Measurements from ENCODE around the gene ZNF181. TPM values are rescaled to one million over a fixed set of nuclear protein-coding genes. Genes with fewer than 3 reads are reported as not detected.

ZNF181 gene
- total and polyA plus RNA-seq, 2 experiments from 2014 or later, result 11.5 to 14.5 TPM

DNA sequence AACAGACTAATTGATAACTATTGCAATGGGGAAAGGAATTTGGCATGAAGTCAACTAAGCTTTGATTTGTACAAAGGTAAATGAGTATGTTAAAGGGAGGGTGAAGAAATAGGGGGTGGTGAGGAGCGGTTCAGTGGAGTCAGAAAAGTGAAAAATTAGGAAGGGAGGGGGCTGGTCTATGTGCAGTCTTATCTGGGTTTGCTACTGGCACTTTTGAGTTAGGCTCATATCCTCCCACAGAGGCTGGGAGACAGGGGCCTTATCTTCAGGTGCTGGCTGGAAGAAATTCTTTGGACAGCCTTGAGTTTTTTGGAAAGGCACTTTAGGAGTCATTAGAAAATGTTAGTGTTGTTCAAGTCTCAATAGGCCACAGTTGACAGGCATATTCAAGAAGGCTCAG lies 45.5 kb upstream of the ZNF181 start:
- Histone ChIP-seq H3K4me3 (no peak overlapping the region), H3K27me3 (no peaks in the 10 kb centered on the region), H4K20me1 (ENCODE audit: insufficient read depth, poor library complexity, severe bottlenecking) (no peaks in the 10 kb centered on the region), H3K36me3 (replicated peaks; ENCODE audit: insufficient read depth, low read depth) (peaks cover 14% of the 10 kb centered on the region), H3K4me1 (ENCODE audit: insufficient read depth) (no peaks in the 10 kb centered on the region), H3K9me3 (ENCODE audit: low read depth) (peaks cover 27% of the 10 kb centered on the region), H3K27ac (no peak overlapping the region), H2AFZ (no peak overlapping the region), H3K4me2 (no peak overlapping the region), H3K9me2 (replicated peaks; ENCODE audit: insufficient read depth) (no peaks in the 10 kb centered on the region), H3K79me2 (no peaks in the 10 kb centered on the region)
- WGBS (ENCODE audit: low lambda C conversion rate, missing lambda C conversion rate), result 91% methylated on average over 1 of the region's 1 CpG
- DNase-seq (ENCODE audit: low spot score), result no peak
- TF ChIP-seq EZH2 (IDR thresholded peaks at IDR 0.05; ENCODE audit: borderline replicate concordance) (no peak), EZH2phosphoT487 (IDR thresholded peaks at IDR 0.05; ENCODE audit: low read depth, severe bottlenecking, unreplicated experiment) (no peak)
- TF ChIP-seq, protein P1, sequence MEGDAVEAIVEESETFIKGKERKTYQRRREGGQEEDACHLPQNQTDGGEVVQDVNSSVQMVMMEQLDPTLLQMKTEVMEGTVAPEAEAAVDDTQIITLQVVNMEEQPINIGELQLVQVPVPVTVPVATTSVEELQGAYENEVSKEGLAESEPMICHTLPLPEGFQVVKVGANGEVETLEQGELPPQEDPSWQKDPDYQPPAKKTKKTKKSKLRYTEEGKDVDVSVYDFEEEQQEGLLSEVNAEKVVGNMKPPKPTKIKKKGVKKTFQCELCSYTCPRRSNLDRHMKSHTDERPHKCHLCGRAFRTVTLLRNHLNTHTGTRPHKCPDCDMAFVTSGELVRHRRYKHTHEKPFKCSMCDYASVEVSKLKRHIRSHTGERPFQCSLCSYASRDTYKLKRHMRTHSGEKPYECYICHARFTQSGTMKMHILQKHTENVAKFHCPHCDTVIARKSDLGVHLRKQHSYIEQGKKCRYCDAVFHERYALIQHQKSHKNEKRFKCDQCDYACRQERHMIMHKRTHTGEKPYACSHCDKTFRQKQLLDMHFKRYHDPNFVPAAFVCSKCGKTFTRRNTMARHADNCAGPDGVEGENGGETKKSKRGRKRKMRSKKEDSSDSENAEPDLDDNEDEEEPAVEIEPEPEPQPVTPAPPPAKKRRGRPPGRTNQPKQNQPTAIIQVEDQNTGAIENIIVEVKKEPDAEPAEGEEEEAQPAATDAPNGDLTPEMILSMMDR (IDR thresholded peaks at IDR 0.05; ENCODE audit: poor library complexity), result no peak

DNA sequence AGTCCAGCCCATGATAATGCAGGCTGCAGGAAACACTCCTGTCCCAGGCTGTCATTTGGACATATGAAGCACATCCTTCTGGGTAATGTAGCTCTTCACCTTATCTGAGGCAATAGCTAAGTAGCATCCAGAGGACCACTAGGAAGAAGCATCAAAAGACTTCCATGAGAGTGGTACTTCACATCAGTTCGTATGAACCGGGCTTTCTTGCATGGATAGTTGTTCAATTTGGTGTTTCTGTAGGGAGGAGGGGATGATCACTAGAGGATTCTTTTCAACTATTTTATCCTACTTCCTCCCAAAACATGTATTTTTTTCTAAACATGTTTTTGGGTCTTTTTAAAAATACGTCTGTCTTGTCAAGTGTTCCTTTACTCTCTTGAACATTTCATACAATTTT lies 43.7 kb upstream of the ZNF181 start:
- Histone ChIP-seq H3K27ac (no peak overlapping the region), H3K36me3 (replicated peaks; ENCODE audit: insufficient read depth, low read depth) (no peaks in the 10 kb centered on the region), H3K4me2 (no peak overlapping the region), H2AFZ (no peak overlapping the region), H3K9me2 (replicated peaks; ENCODE audit: insufficient read depth) (no peaks in the 10 kb centered on the region), H3K4me3 (no peak overlapping the region), H4K20me1 (ENCODE audit: insufficient read depth, poor library complexity, severe bottlenecking) (no peaks in the 10 kb centered on the region), H3K4me1 (ENCODE audit: insufficient read depth) (no peaks in the 10 kb centered on the region), H3K27me3 (no peaks in the 10 kb centered on the region), H3K9me3 (ENCODE audit: low read depth) (peaks cover 11% of the 10 kb centered on the region), H3K79me2 (no peaks in the 10 kb centered on the region)
- no peak for DNase-seq (ENCODE audit: low spot score)
- WGBS (ENCODE audit: low lambda C conversion rate, missing lambda C conversion rate), result 80% methylated on average over 3 of the region's 3 CpGs
- no peak for TF ChIP-seq EZH2 (IDR thresholded peaks at IDR 0.05; ENCODE audit: borderline replicate concordance)
- no peak for TF ChIP-seq EZH2phosphoT487 (IDR thresholded peaks at IDR 0.05; ENCODE audit: low read depth, severe bottlenecking, unreplicated experiment)
- TF ChIP-seq, protein P1 (IDR thresholded peaks at IDR 0.05; ENCODE audit: poor library complexity), result no peak

DNA sequence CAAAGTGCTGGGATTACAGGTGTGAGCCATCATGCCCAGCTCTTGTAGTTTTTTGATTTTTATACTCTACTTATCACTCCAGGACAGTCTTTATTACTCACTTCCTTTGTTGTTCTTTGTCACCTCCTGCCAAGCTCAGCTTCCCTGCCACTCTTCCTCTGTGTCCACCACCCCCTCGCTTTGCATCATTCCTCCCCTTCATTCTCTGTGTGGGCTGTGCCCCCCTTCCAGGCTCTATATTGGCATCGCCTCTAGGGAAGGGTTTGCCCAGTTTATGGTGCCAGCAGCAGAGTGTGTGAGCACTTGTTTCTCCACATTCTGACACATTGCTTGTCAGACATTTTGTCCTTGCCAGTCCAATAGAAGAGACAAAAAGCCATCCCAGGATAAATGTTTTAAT lies 41.5 kb upstream of the ZNF181 start:
- Histone ChIP-seq H3K36me3 (replicated peaks; ENCODE audit: insufficient read depth, low read depth) (no peaks in the 10 kb centered on the region), H3K9me3 (ENCODE audit: low read depth) (no peaks in the 10 kb centered on the region), H3K79me2 (no peaks in the 10 kb centered on the region), H3K4me2 (no peak overlapping the region), H2AFZ (no peak overlapping the region), H3K27me3 (no peaks in the 10 kb centered on the region), H3K4me1 (ENCODE audit: insufficient read depth) (no peaks in the 10 kb centered on the region), H3K4me3 (no peak overlapping the region), H3K9me2 (replicated peaks; ENCODE audit: insufficient read depth) (no peaks in the 10 kb centered on the region), H4K20me1 (ENCODE audit: insufficient read depth, poor library complexity, severe bottlenecking) (no peaks in the 10 kb centered on the region), H3K27ac (no peak overlapping the region)
- TF ChIP-seq EZH2 (IDR thresholded peaks at IDR 0.05; ENCODE audit: borderline replicate concordance), result no peak
- TF ChIP-seq, protein P1 (IDR thresholded peaks at IDR 0.05; ENCODE audit: poor library complexity), result no peak
- TF ChIP-seq EZH2phosphoT487 (IDR thresholded peaks at IDR 0.05; ENCODE audit: low read depth, severe bottlenecking, unreplicated experiment), result no peak
- DNase-seq (ENCODE audit: low spot score), result no peak
- 63% methylated on average over 2 of the region's 2 CpGs for WGBS (ENCODE audit: low lambda C conversion rate, missing lambda C conversion rate)

DNA sequence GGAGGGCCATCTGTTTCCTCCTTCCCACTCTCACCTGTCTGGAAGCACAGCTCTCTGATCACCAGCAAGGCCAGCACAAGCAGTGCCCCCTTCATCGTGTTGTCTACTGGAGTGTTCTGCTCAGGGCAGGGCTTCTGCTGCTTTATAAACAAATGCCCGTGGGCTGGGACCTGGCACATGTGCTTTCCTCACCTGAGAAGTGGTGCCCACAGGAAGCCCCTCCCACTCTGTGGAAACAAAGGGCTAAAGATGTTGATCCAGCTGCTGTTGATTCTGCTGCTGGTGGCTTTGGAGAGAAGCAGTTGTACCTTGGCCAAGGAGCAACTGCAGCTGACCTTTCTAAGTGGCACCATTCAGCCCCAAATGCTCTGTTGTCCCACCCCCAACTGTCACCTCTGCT lies 26.4 kb upstream of the ZNF181 start:
- H3K4me3 ChIP-seq, result no peak overlapping the region
- no peak overlapping the region for H2AFZ ChIP-seq
- WGBS (ENCODE audit: low lambda C conversion rate, missing lambda C conversion rate), result 63% methylated on average over 2 of the region's 2 CpGs

More for the DNA sequence above, 26.4 kb upstream of the ZNF181 start:
- H3K4me1 ChIP-seq (ENCODE audit: insufficient read depth), result no peaks in the 10 kb centered on the region
- peaks cover 3% of the 10 kb centered on the region for H3K9me3 ChIP-seq (ENCODE audit: low read depth)
- TF ChIP-seq EZH2 (IDR thresholded peaks at IDR 0.05; ENCODE audit: borderline replicate concordance), result no peak
- no peak for TF ChIP-seq EZH2phosphoT487 (IDR thresholded peaks at IDR 0.05; ENCODE audit: low read depth, severe bottlenecking, unreplicated experiment)
- TF ChIP-seq, protein P1 (IDR thresholded peaks at IDR 0.05; ENCODE audit: poor library complexity), result no peak
- no peaks in the 10 kb centered on the region for H3K9me2 ChIP-seq (replicated peaks; ENCODE audit: insufficient read depth)
- H3K79me2 ChIP-seq, result no peaks in the 10 kb centered on the region
- no peak for DNase-seq (ENCODE audit: low spot score)
- H3K4me2 ChIP-seq, result no peak overlapping the region
- H3K27ac ChIP-seq, result no peak overlapping the region
- H3K27me3 ChIP-seq, result no peaks in the 10 kb centered on the region
- no peaks in the 10 kb centered on the region for H3K36me3 ChIP-seq (replicated peaks; ENCODE audit: insufficient read depth, low read depth)
- H4K20me1 ChIP-seq (ENCODE audit: insufficient read depth, poor library complexity, severe bottlenecking), result no peaks in the 10 kb centered on the region

Measured in hepatocyte (in vitro differentiated cells).